ENCODE measurements around the gene GTPBP4. TPM values are rescaled to one million over a fixed set of nuclear protein-coding genes. Genes with fewer than 3 reads are reported as not detected.
"Not testable (repeated sequence)": the region's sequence is repeated elsewhere in the genome, so short reads cannot be mapped to it uniquely, and the experiment has no call there.

Gene GTPBP4
- total RNA-seq, 2 donors from 2014 or later: 22.7 to 35.6 TPM

GRCh38 chr10:986137-986825 lies 2.0 kb upstream of the GTPBP4 start:
- intact Hi-C loops (cut with DNase I, micrococcal nuclease): no loop called here
- ATAC-seq (no peak), DNase-seq (no peak)

- peak in 1 of 2 donors; percentile 16 for DNase-seq
- intact Hi-C loops (cut with DNase I, micrococcal nuclease): no loop called here
- ATAC-seq: no peak
Measured at GRCh38 chr10:986881-987619, 1.2 kb upstream of the GTPBP4 start.

- intact Hi-C loops (cut with DNase I, micrococcal nuclease): no loop called here
- DNase-seq: no peak
- ATAC-seq: peak; percentile 29
Measured at GRCh38 chr10:987620-987869, 689 bp upstream of the GTPBP4 start.

GRCh38 chr10:988667-989545 lies 672 bp downstream of the GTPBP4 start:
- DNase-seq: no peak
- ATAC-seq: no peak
- intact Hi-C loops (cut with DNase I, micrococcal nuclease): no loop called here

GRCh38 chr10:990808-991207 lies 2.6 kb downstream of the GTPBP4 start:
- DNase-seq (no peak), ATAC-seq (no peak)
- intact Hi-C loops (cut with DNase I, micrococcal nuclease): no loop called here

GRCh38 chr10:992467-992866 lies 4.2 kb downstream of the GTPBP4 start:
- DNase-seq (no peak), ATAC-seq (no peak)
- intact Hi-C loops (cut with DNase I, micrococcal nuclease): no loop called here

GRCh38 chr10:992871-993270 lies 4.6 kb downstream of the GTPBP4 start:
- ATAC-seq: no peak

GRCh38 chr10:994836-995558 lies 6.8 kb downstream of the GTPBP4 start:
- intact Hi-C loops (cut with DNase I, micrococcal nuclease): no loop called here
- ATAC-seq (no peak), DNase-seq (no peak)

More at GRCh38 chr10:992871-993270, 4.6 kb downstream of the GTPBP4 start:
- intact Hi-C loops (cut with DNase I, micrococcal nuclease): no loop called here
- DNase-seq: no peak

GRCh38 chr10:995559-995926 lies 7.3 kb downstream of the GTPBP4 start:
- intact Hi-C loops (cut with DNase I, micrococcal nuclease): no loop called here
- no peak for DNase-seq
- no peak for ATAC-seq

- intact Hi-C loops (cut with DNase I, micrococcal nuclease): no loop called here
- no peak for ATAC-seq
Measured at GRCh38 chr10:996031-996430, 7.8 kb downstream of the GTPBP4 start.

GRCh38 chr10:997266-998022 lies 9.2 kb downstream of the GTPBP4 start:
- intact Hi-C loops (cut with DNase I, micrococcal nuclease): no loop called here
- DNase-seq: no peak
- no peak for ATAC-seq

More at GRCh38 chr10:996031-996430, 7.8 kb downstream of the GTPBP4 start:
- DNase-seq: no peak

GRCh38 chr10:1002425-1003006 lies 14.3 kb downstream of the GTPBP4 start:
- ATAC-seq (no peak), DNase-seq (no peak)
- intact Hi-C loops (cut with DNase I, micrococcal nuclease): no loop called here

GRCh38 chr10:1003884-1004670 lies 15.8 kb downstream of the GTPBP4 start:
- DNase-seq: no peak
- intact Hi-C loops (cut with DNase I, micrococcal nuclease): no loop called here
- no peak for ATAC-seq

GRCh38 chr10:1006573-1006972 lies 18.3 kb downstream of the GTPBP4 start:
- ATAC-seq (no peak), DNase-seq (no peak)
- intact Hi-C loops (cut with DNase I, micrococcal nuclease): no loop called here

GRCh38 chr10:1007583-1007982 lies 19.3 kb downstream of the GTPBP4 start:
- intact Hi-C loops (cut with DNase I, micrococcal nuclease): no loop called here
- DNase-seq: no peak
- peak; percentile 82 for ATAC-seq

GRCh38 chr10:1009071-1009494 lies 20.8 kb downstream of the GTPBP4 start:
- intact Hi-C loops (cut with DNase I, micrococcal nuclease): no loop called here
- no peak for DNase-seq
- ATAC-seq: no peak

- intact Hi-C loops (cut with DNase I, micrococcal nuclease); ATAC-seq; DNase-seq: not testable (repeated sequence)
Measured at GRCh38 chr10:1009947-1010346, 21.7 kb downstream of the GTPBP4 start.

Data from left colon (tissue), 2 donors.